ENCODE measurements around the gene ARPC2.

GRCh38 chr2:218280260-218280870 lies 63.4 kb downstream of the ARPC2 start:
- no peak for TF ChIP-seq CTCF (IDR thresholded peaks at IDR 0.05 in 4 of 5, conservative IDR thresholded peaks at IDR 0.05 in 1 of 5)
- TF ChIP-seq POLR2A (IDR thresholded peaks at IDR 0.05): no peak

Measured in gastrocnemius medialis (tissue), 4 donors.